MCF 10A (cell line): ENCODE results near the gene EPHA4. TPM values are rescaled to one million over a fixed set of nuclear protein-coding genes. Genes with fewer than 3 reads are reported as not detected.

Source experiments
- BruUV-seq: library from RNA; stranded (reverse); fragments of 400-500 nt; replicated peaks from 2 replicates; lab custom pipeline; 2021; lab: Mats Ljungman, UMichigan
- CTCF ChIA-PET: fragments of 300-600 bp; sonication (Branson Sonifier 250); formaldehyde crosslinking; extraction: SDS; loops from one replicate; lab custom pipeline; 2021; ENCODE audit warnings: antibody characterized with exemption, inconsistent platforms; lab: Yijun Ruan, JAX
- POLR2A ChIA-PET: fragments of 300-600, 350-650 bp; sonication (Branson Sonifier 250); formaldehyde crosslinking; extraction: SDS; loops from one replicate; lab custom pipeline; 2020; ENCODE audit warnings: antibody characterized with exemption, inconsistent platforms; lab: Yijun Ruan, JAX
- DNase-seq: peaks from one replicate; pipeline ENCODE4 v3.0.0-alpha.2; 2018; ENCODE audit not compliant: unreplicated experiment
- H3K27ac Mint-ChIP-seq: one replicate; pipeline ENCODE4 v1.8.0; 2022; ENCODE audit warnings: mild to moderate bottlenecking, low read depth, mixed read lengths; ENCODE audit not compliant: unreplicated experiment
- H3K27me3 Mint-ChIP-seq: one replicate; pipeline ENCODE4 v1.8.0; 2022; ENCODE audit warnings: mixed read lengths; ENCODE audit not compliant: insufficient read depth, unreplicated experiment
- H3K36me3 Mint-ChIP-seq: one replicate; pipeline ENCODE4 v1.8.0; 2022; ENCODE audit warnings: mild to moderate bottlenecking, moderate library complexity, mixed read lengths; ENCODE audit not compliant: insufficient read depth, unreplicated experiment
- H3K4me1 Mint-ChIP-seq: one replicate; pipeline ENCODE4 v1.8.0; 2022; ENCODE audit warnings: mixed read lengths; ENCODE audit not compliant: insufficient read depth, unreplicated experiment
- H3K4me3 Mint-ChIP-seq: one replicate; pipeline ENCODE4 v1.8.0; 2022; ENCODE audit warnings: mild to moderate bottlenecking, moderate library complexity, mixed read lengths; ENCODE audit not compliant: unreplicated experiment
- H3K9me3 Mint-ChIP-seq: one replicate; pipeline ENCODE4 v1.8.0; 2022; ENCODE audit warnings: mixed read lengths; ENCODE audit not compliant: unreplicated experiment
- CTCF ChIP-seq: fragments of 200-600 bp; IDR thresholded peaks from one replicate; pipeline ENCODE4 v1.8.0; 2022; ENCODE audit warnings: antibody characterized with exemption, mild to moderate bottlenecking; ENCODE audit not compliant: unreplicated experiment
- intact Hi-C: fragments of 100-400 bp; cut with micrococcal nuclease; formaldehyde crosslinking; loops from 2 replicates; pipeline ENCODE4 v1.14.1; 2022
- total RNA-seq: library from RNA; stranded (reverse); gene quantifications from 2 replicates; pipeline ENCODE4 v1.2.3, GENCODE V29; 2022

Gene EPHA4
- total RNA-seq, 1 experiment from 2014 or later = 2.0 TPM

- Mint-ChIP-seq H3K4me1 (no peaks in the 10 kb centered on the region), H3K9me3 (no peaks in the 10 kb centered on the region), H3K4me3 (no peak overlapping the region), H3K27me3 (no peaks in the 10 kb centered on the region), H3K36me3 (peaks cover 6% of the 10 kb centered on the region), H3K27ac (no peak overlapping the region)
- no peak for DNase-seq
- no peak for TF ChIP-seq CTCF
- POLR2A ChIA-PET = no interaction called here
- intact Hi-C loops = no loop called here
- CTCF ChIA-PET = no interaction called here
- BruUV-seq = no TSS peak
Measured at GRCh38 chr2:221431477-221431876, 140.6 kb downstream of the EPHA4 start.

DNA sequence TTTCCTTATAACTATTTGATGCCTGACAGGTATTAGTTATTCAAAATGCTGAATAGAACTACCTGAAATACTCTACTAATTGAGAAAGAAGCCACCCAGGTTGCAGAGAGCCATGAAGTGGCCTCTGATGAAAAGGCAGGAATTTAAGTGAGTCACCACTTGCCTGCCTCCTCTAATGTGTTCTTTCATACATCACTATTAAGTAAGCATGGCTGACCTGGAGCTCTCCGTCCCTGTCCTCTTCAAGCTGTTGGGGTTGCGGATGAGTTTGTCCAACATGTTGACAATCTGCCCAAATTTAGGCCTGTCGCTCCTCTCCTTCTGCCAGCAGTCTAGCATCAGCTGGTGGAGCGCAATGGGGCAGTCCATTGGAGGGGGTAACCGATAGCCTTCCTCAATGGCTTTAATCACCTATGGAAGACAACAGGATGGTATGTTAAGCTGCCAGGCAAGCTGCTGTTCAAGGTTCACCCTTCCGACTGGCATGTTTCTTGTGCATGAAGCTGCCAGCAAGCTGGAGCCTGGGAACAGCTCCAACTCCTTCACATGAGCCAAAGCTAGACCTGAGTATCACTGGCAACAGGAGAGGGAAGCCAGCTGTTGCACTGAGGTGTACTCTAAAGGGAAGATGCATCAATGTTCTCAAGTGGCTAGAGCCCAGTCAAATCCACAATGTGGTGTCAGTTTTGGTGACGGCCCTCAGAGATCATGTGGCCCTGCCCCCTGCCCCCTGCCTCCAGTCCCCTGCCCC is 142.2 kb downstream of the EPHA4 start:
- no TSS peak for BruUV-seq
- peak; percentile 10 for DNase-seq
- POLR2A ChIA-PET = no interaction called here
- Mint-ChIP-seq H3K36me3 (peaks cover 6% of the 10 kb centered on the region), H3K27me3 (no peaks in the 10 kb centered on the region), H3K4me3 (no peak overlapping the region), H3K4me1 (no peaks in the 10 kb centered on the region), H3K27ac (no peak overlapping the region), H3K9me3 (no peaks in the 10 kb centered on the region)
- intact Hi-C loops = no loop called here
- CTCF ChIA-PET = interaction anchor here (0.9 kb wide), 1 partner anchor 272 kb away, joined by 3 read pairs; no protein-coding TSS in a partner anchor
- no peak for TF ChIP-seq CTCF

DNA sequence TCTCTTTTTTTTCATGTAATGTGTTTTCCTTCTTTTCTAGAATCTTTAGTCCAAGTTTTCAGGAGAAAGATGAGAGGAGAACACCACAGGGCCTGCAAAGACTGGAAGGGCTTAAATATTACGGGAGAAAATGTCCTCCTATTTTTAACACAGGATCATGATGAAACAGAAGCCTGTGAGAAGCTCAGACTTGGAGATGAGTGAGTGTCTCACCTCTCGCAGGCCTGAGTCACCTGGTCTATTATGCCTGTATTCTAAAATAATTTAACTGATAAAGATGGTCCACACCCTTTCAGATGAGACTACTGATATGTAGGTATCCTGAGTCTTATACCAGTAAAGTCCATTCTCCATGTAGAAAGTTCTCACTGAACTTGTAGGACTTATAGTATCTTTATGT is 143.2 kb downstream of the EPHA4 start:
- Mint-ChIP-seq H3K9me3 (no peaks in the 10 kb centered on the region), H3K27ac (no peak overlapping the region), H3K4me1 (no peaks in the 10 kb centered on the region), H3K4me3 (no peak overlapping the region), H3K27me3 (no peaks in the 10 kb centered on the region), H3K36me3 (peaks cover 6% of the 10 kb centered on the region)
- TF ChIP-seq CTCF = no peak
- ChIA-PET CTCF (no interaction called here), POLR2A (no interaction called here)
- no TSS peak for BruUV-seq
- no peak for DNase-seq
- intact Hi-C loops = no loop called here

DNA sequence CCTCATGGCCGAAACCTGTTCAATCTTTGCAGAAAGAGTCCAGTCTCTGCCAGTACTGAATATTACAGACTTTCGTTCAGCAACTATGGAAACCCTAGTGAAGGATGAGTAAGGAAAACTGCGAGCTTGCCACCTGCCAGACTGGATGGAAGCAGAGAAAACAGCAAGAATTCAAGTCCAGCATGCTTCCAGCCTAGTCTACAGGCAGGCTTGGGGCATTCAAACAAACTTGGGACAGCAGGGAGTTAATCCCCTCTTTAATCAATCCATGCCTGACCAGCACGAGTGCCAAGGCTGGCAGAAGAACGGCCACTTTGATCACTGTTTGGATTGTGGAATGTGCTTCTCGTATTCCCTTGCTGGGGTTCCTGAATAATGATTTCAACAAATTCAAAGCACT is 145.2 kb downstream of the EPHA4 start:
- Mint-ChIP-seq H3K36me3 (no peaks in the 10 kb centered on the region), H3K4me1 (no peaks in the 10 kb centered on the region), H3K27me3 (no peaks in the 10 kb centered on the region), H3K27ac (no peak overlapping the region), H3K4me3 (no peak overlapping the region), H3K9me3 (no peaks in the 10 kb centered on the region)
- TF ChIP-seq CTCF = no peak
- no peak for DNase-seq
- CTCF ChIA-PET = no interaction called here
- intact Hi-C loops = no loop called here
- POLR2A ChIA-PET = no interaction called here
- BruUV-seq = no TSS peak
